Muscle of arm (tissue), 12 donors: ENCODE results near the gene PNPLA2. TPM values are rescaled to one million over a fixed set of nuclear protein-coding genes. Genes with fewer than 3 reads are reported as not detected.

ENCODE experiments used
- DNase-seq: peaks from one replicate; pipeline ENCODE4 v3.0.0-alpha.2; 2013
- polyA plus RNA-seq, 12 donors: library from polyadenylated mRNA; unstranded; fragments of 120-200 nt; gene quantifications; one replicate each; pipeline ENCODE4 v1.2.1, GENCODE V29; 2013; ENCODE audit not compliant: insufficient read length in 12 of 12

Gene PNPLA2
- polyA plus RNA-seq, 12 donors, result 19.5 to 40.3 (median 23.8) TPM; not detected in 1

GRCh38 chr11:842370-843002 lies 23.8 kb downstream of the PNPLA2 start, which contains the start of the genes POLR2L and TSPAN4:
Gene POLR2L (minus strand): TSS chr11:842529. CDS start chr11:842508, 21 bp downstream.
Gene TSPAN4 (plus strand): TSS chr11:842852. CDS start chr11:850305, 7,453 bp downstream.
- peak; percentile 89 for DNase-seq

GRCh38 chr11:843086-843734 lies 24.5 kb downstream of the PNPLA2 start:
- no peak for DNase-seq

- DNase-seq, result peak; percentile 84
These were observed 25.3 kb downstream of the PNPLA2 start for GRCh38 chr11:843818-844692.

DNA sequence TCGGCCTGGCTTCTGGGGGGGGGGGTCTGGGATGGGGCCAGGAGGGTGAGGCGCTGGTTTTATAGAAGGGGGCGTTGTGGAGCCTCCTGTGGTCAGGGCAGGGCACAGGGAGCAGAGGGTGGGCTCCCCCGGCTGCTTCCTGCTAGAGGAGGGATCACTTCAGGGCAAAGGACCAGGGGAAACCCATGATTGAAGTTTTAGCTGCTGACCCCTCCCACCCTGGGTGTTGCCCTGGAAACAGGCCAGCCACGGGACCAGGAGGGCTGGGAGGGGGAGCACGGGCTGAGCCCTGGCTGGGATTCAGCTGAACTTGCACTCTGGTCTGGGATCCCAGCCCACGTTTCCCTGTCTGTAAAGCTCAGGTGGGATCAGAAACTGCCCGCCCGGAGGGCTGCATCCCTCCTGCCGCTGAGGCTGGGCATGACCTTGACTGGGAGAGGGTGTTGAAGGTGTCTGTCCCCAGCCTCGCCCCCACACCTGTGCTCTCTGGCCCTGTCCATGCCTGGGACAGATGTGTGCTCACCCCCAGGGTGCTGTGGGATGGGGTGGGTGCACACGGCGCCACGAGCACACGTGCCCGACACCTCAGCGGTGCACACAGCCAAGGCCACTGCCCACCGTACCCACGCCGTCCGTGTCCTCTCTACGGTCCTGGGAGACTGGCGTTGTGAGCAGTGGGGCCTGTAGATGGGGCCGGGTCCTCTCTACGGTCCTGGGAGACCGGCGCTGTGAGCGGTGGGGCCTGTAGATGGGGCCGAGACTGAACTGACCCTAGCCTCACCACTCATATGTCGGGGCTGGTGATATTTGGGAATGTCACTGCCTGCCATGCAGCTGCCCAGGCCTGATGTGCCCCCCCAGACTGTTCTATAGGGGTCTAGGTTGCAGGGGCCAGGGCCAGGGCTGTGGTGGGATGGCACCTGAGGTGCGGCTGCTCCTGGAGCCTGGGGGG lies 26.3 kb downstream of the PNPLA2 start:
- peak; percentile 93 for DNase-seq

DNA sequence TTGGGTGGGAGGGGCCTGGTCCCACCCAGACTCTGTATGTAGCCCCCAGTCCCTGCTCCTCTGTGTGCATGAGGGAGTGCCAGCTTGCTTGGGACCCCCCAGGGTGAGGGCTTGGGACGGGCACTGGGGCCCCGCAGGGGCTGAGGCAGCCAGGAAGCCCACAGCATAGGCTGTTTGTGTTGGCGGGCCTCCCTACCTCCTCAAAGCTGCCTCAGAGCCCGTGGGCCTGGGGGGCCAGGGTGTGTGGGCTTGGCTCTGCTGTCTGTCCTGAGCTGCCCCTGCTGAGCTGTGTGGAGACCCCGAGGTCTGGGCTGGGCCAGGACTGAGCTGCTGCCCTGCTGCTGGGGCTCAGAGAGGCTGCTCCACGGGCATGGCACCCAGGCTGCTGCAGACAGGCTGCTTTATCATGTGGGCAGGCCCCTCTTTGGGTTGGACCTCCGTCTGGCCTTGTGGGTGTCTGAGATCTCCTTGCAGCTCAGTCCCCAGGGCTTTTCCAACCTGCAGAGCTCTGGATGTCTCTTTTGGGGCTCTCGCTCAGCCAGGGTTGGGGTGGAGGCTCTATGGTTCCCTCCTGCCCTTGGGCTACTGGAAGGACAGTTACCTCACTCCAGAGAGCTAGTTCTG lies 27.3 kb downstream of the PNPLA2 start:
- no peak for DNase-seq

DNA sequence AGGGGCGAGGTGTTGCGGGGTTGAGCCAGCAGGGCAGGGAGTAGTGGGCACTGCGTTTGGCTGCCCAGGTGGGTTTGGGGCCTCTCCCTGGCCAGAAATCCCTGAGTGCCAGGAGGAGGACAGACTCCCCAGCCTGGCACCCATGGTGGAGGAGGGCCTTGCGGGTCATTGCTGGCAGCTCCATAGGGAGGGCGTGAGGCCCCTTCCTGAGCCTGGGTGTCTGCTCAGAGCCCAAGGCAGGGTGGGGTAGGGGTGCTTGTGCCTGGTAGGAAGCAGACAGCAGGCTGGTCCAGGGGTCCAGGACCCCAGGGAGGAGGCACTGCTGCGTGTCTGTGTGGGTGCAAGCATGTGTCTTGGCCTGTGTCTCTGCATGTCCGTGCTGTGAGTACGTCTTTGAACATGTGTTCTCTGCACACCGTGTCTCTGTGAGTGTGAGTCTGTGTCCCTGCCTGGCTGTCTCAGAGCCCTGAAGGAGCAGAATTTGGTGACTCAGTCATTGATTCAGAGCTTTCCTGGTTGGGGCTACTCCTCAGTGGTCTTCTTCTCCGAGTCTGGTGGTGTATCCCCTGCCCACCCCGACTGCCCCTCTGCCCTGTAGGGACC lies 27.9 kb downstream of the PNPLA2 start:
- no peak for DNase-seq

- no peak for DNase-seq
These were observed 29.2 kb downstream of the PNPLA2 start for GRCh38 chr11:847876-848275.

GRCh38 chr11:848380-848931 lies 29.7 kb downstream of the PNPLA2 start:
- no peak for DNase-seq

DNA sequence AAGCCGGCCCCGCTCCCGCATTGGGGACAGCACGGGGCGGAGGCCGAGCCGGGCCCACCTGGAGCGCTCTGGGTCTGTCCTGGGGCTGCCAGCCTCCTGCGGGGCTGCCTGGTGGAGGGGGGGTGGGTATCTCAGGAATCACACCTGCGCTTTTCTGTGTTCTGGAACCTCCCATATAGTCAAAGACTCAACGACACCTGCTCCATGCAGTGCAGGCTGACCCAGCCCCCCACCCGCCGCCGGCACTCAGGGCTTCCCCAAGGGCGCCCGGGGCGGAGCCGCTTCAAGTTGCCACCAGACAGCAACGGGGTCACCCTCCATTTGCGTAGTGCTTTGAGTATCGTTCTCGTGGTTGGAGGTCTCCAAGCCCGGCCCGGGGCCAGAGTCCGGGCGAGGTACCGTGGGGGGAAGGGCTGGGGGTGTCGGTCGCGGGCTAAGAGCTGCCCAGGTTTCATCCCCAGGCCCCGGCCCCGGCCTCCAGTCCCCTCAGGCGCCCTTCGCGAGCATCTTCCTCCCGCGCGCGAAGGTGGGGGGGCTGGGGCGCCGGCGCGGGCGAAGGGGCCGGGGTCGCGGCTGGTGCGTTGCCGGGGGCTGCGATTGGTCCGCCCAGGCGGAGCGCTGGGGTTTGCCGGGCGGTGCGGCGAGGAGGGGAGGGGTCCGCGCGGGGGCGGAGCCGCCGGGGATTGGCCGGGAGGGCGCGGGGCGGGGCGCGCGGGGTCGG lies 30.6 kb downstream of the PNPLA2 start:
- DNase-seq, result no peak

- no peak for DNase-seq
These were observed 31.4 kb downstream of the PNPLA2 start for GRCh38 chr11:849951-850774.

- DNase-seq, result no peak
These were observed 32.4 kb downstream of the PNPLA2 start for GRCh38 chr11:850775-851763.

DNA sequence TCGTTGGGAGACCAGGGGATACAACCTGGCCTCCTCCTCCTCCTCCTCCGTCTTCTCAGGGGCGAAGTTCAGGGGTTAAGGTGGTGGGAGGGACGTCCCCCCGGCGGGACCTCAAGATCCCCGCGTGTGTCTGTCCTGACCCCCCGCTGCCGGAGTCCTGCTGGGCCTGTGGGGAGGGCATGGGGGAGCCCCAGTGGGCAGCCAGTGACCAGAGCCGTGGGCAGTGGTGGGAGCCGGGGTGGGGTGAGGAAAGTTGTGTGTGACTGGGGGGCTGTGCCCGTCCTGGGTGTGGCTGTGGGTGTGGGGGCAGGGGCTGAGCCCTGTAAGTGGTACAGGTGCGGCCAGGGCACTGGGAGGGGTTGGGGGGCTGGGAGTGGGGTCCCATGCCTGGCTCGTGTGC lies 34.0 kb downstream of the PNPLA2 start:
- no peak for DNase-seq

GRCh38 chr11:853682-854448 lies 35.2 kb downstream of the PNPLA2 start:
- DNase-seq, result no peak

DNA sequence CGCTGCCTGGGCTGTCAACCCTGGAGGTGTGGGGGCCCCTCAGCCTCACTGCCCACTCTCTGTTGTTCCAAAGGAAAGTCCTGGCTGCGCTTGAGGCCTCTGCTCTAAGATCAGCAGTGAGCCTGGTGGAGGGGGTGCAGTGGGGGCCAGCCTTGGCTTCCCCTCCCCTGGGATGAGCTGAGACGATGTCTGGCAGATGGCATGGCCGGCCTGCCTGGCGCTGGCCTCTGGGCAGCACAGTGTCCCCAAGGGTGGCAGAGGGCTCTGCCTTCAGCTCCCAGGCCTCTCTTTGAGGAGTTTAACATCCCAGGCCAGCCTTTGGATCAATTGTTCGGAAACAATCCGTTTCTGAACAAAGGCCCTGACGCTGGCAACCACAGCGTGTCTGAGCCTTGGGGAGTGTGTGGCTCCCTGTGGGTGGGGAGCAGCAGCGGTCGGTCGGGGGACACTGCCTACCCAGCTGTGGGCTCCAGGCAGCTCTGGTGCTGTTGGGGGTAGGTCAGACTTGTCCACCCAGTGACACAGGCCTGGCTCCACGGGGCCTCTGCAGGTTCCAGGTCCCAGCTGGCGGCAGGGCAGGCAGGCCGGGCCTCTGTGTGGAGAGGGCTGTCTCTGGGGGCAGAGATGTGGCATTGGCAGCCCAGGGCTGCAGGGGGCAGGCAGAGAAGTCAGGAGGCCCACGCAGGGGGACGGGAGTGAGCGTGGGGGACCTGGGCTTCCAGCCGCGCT lies 36.1 kb downstream of the PNPLA2 start:
- DNase-seq, result no peak

- DNase-seq, result no peak
These were observed 36.6 kb downstream of the PNPLA2 start for GRCh38 chr11:855330-855674.

GRCh38 chr11:855796-856195 lies 37.1 kb downstream of the PNPLA2 start:
- no peak for DNase-seq
